Left lung (tissue), 10 donors: ENCODE results near the gene ALDH16A1. TPM values are rescaled to one million over a fixed set of nuclear protein-coding genes. Genes with fewer than 3 reads are reported as not detected.
A peak's percentile ranks its signal among the peaks of the same experiment; 100 is the strongest.

ENCODE experiments used
- ATAC-seq: fragments of 200-7000 bp; cut with Tn5 transposase; one replicate; pipeline ENCODE4 v1.9.1; 2020; ENCODE audit warnings: moderate library complexity
- DNase-seq, 4 donors: peaks; one replicate each; pipeline ENCODE4 v3.0.0-alpha.2; 2013 to 2020
- H3K27ac ChIP-seq, 2 donors: fragments of 200-600 bp; sonication (generic) in 1 of 2; one replicate each; pipeline versions ENCODE4 v1.5.0 to v1.8.0; 2020 to 2021
- H3K27me3 ChIP-seq, 2 donors: fragments of 200-600 bp; sonication (generic) in 1 of 2; one replicate each; pipeline versions ENCODE4 v1.5.0 to v1.8.0; 2020 to 2021
- H3K36me3 ChIP-seq, 2 donors: fragments of 200-600 bp; sonication (generic) in 1 of 2; one replicate each; pipeline versions ENCODE4 v1.5.0 to v1.8.0; 2020 to 2021
- H3K4me1 ChIP-seq, 2 donors: fragments of 200-600 bp; one replicate each; pipeline ENCODE4 v1.8.0; 2021
- H3K4me3 ChIP-seq, 2 donors: fragments of 200-600 bp; sonication (generic) in 1 of 2; one replicate each; pipeline versions ENCODE4 v1.5.0 to v1.8.0; 2020 to 2021; ENCODE audit warnings: mild to moderate bottlenecking in 1 of 2
- H3K9me3 ChIP-seq, 2 donors: fragments of 200-600 bp; sonication (generic) in 1 of 2; one replicate each; pipeline versions ENCODE4 v1.5.0 to v1.8.0; 2020 to 2021
- CTCF ChIP-seq, 2 donors: fragments of 200-600 bp; sonication (generic) in 1 of 2; IDR thresholded peaks; one replicate each; pipeline versions ENCODE4 v1.5.0 to v1.8.0; 2021; ENCODE audit warnings: antibody characterized with exemption in 2 of 2
- intact Hi-C, 2 donors: fragments of 100-400 bp; cut with DNase I; formaldehyde crosslinking; loops; one replicate each; pipeline versions ENCODE4 v1.11.2 to v1.14.2; 2022
- polyA plus RNA-seq, 6 donors: library from polyadenylated mRNA; unstranded; fragments of 120-200 nt; gene quantifications; one replicate each; pipeline ENCODE4 v1.2.1, GENCODE V29; 2013; ENCODE audit not compliant: insufficient read length in 6 of 6
- total RNA-seq, 2 donors: library from RNA; stranded (reverse); fragmentation: NEBNext Ultra II Directional; extraction: Animal tissue kit (Norgen Biotek cat#: 25700); gene quantifications; one replicate each; pipeline ENCODE4 v1.2.1, GENCODE V29; 2021
- donor health status: DM: no; HTN: yes; CAD: no.
- donor health status: DM: no; HTN: no; CAD: no.

Gene ALDH16A1
- total and polyA plus RNA-seq, 8 donors: 12.6 to 54.2 (median 18.1) TPM

GRCh38 chr19:49481020-49481683 lies 28.1 kb downstream of the ALDH16A1 start:
- peaks cover 0 to 8% of the 10 kb centered on the region in 2 donors for H3K36me3 ChIP-seq

GRCh38 chr19:49486232-49486631 lies 33.2 kb downstream of the ALDH16A1 start:
- ATAC-seq: no peak
- Histone ChIP-seq H3K4me3 (no peak overlapping the region), H3K4me1 (peaks cover 19 to 40% of the 10 kb centered on the region in 2 donors), H3K9me3 (no peaks in the 10 kb centered on the region), H3K36me3 (peaks cover 0 to 38% of the 10 kb centered on the region in 2 donors), H3K27me3 (no peaks in the 10 kb centered on the region), H3K27ac (no peak overlapping the region)
- intact Hi-C loops: no loop called here
- no peak for TF ChIP-seq CTCF (IDR thresholded peaks at IDR 0.05)
- no peak for DNase-seq

More at GRCh38 chr19:49481020-49481683, 28.1 kb downstream of the ALDH16A1 start:
- no peak for DNase-seq
- Histone ChIP-seq H3K27ac (no peak overlapping the region), H3K9me3 (no peaks in the 10 kb centered on the region), H3K4me1 (peaks cover 0 to 11% of the 10 kb centered on the region in 2 donors), H3K27me3 (no peaks in the 10 kb centered on the region), H3K4me3 (no peak overlapping the region)
- no peak for TF ChIP-seq CTCF (IDR thresholded peaks at IDR 0.05)
- ATAC-seq: no peak
- intact Hi-C loops: no loop called here

- no peak for TF ChIP-seq CTCF (IDR thresholded peaks at IDR 0.05)
- Histone ChIP-seq H3K9me3 (no peaks in the 10 kb centered on the region), H3K27me3 (no peaks in the 10 kb centered on the region), H3K4me1 (peaks cover 19 to 40% of the 10 kb centered on the region in 2 donors), H3K4me3 (peak overlapping the region in 1 of 2 donors; percentile 96), H3K27ac (peak overlapping the region; percentile 71 to 93), H3K36me3 (peaks cover 0 to 44% of the 10 kb centered on the region in 2 donors)
- ATAC-seq (no peak), DNase-seq (no peak)
- intact Hi-C loops: no loop called here
Observed at GRCh38 chr19:49486710-49487276, 33.8 kb downstream of the ALDH16A1 start.

GRCh38 chr19:49487277-49488045 lies 34.4 kb downstream of the ALDH16A1 start, which contains the start of gene RPL13A:
TSS of gene RPL13A (plus strand) at chr19:49487608. CDS start at chr19:49487630, 22 bp downstream.
- no peaks in the 10 kb centered on the region for H3K27me3 ChIP-seq
- H3K4me1 ChIP-seq: peaks cover 19 to 40% of the 10 kb centered on the region in 2 donors
- intact Hi-C loops: no loop called here

More at GRCh38 chr19:49487277-49488045, 34.4 kb downstream of the ALDH16A1 start, which contains the start of gene RPL13A:
- H3K27ac ChIP-seq: peak within 1 kb of the TSS; percentile 79 to 93
- H3K4me3 ChIP-seq: peak within 1 kb of the TSS; percentile 93 to 96
- H3K9me3 ChIP-seq: no peaks in the 10 kb centered on the region
- no peak for TF ChIP-seq CTCF (IDR thresholded peaks at IDR 0.05)
- DNase-seq: peak; percentile 99 to 100 (median 100)
- peaks cover 0 to 49% of the 10 kb centered on the region in 2 donors for H3K36me3 ChIP-seq
- ATAC-seq: peak; percentile 97
